MM.1S (cell line): ENCODE data around the gene TRIL.

Source experiments
- CTCF ChIP-seq: fragments of 300-600 bp; sonication (generic); IDR thresholded peaks from 2 replicates; pipeline ENCODE4 v1.5.1; 2016; ENCODE audit warnings: antibody characterized with exemption, low read length, mixed read lengths
- EZH2 ChIP-seq: fragments of 300-600 bp; sonication (generic); optimal IDR thresholded peaks from 2 replicates; pipeline ENCODE3; 2017; ENCODE audit warnings: low read depth, mild to moderate bottlenecking, antibody characterized with exemption, low read length, mixed read lengths
- EZH2phosphoT487 ChIP-seq: fragments of 300-600 bp; sonication (generic); IDR thresholded peaks from 2 replicates; pipeline ENCODE4 v1.6.1; 2018; ENCODE audit warnings: antibody characterized with exemption, low read length

DNA sequence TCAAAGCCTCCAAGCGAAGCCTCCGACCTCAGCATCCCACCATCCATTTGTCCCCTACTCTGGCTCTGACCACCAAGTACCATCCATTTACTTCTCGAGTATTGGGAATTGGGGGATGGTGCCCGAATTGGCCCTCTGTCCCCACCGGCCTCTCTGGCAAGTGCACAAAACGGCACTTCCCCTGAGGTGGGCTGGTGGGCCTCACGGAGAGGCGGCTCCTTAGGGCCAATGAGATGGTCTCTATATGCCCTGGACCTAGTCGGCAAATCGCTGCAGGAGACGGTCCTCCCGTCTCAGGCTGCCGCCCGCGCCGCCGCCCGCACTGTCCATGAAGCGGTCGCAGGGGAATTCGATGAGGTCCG lies 2.8 kb downstream of the TRIL start:
- no peak for TF ChIP-seq CTCF
- no peak for TF ChIP-seq EZH2
- TF ChIP-seq EZH2phosphoT487, result no peak
